ENCODE data around the gene BACH2. TPM values are rescaled to one million over a fixed set of nuclear protein-coding genes. Genes with fewer than 3 reads are reported as not detected.

Gene BACH2
- total RNA-seq, 1 experiment from 2014 or later, result 3.3 TPM

- no peak for TF ChIP-seq CTCF (IDR thresholded peaks at IDR 0.05 in 2 of 3, conservative IDR thresholded peaks at IDR 0.05 in 1 of 3; ENCODE audit: borderline replicate concordance in 1 of 3, insufficient read depth in 1 of 3, low read depth in 2 of 3, low read length in 2 of 3)
- no peak for TF ChIP-seq EGR1 (IDR thresholded peaks at IDR 0.05; ENCODE audit: low read depth)
- TF ChIP-seq MAX (IDR thresholded peaks at IDR 0.05), result no peak
These were observed 80.3 kb downstream of the BACH2 start (continued) for GRCh38 chr6:90216072-90216977.

- no peaks in the 10 kb centered on the region for H3K36me3 ChIP-seq (ENCODE audit: control insufficient read depth in 1 of 2, insufficient read depth in 2 of 2, low read length in 2 of 2)
- no peaks in the 10 kb centered on the region for H3K27me3 ChIP-seq (ENCODE audit: insufficient read depth, low read length)
- ChIA-PET POLR2A (no interaction called here), RAD21 (ENCODE audit: low non-redundant PET in 1 of 2, low total read pairs in 2 of 2, uncharacterized antibody in 2 of 2, unreplicated experiment in 2 of 2) (no interaction called here), CTCF (no interaction called here)
- H3K27ac ChIP-seq (ENCODE audit: low read depth, low read length), result no peak overlapping the region
- no peaks in the 10 kb centered on the region for H3K9me2 ChIP-seq (ENCODE audit: insufficient read depth)
- H3K4me3 ChIP-seq (replicated peaks in 1 of 2; ENCODE audit: low read depth in 1 of 2, low read length in 2 of 2), result no peak overlapping the region
- H2AFZ ChIP-seq (ENCODE audit: low read depth, low read length, poor library complexity, severe bottlenecking), result no peak overlapping the region
- DNase-seq (ENCODE audit: low read depth, low spot score) (no peak), ATAC-seq (no peak)
- intact Hi-C loops (cut with micrococcal nuclease), result loop anchor here (10.0 kb wide), 1 partner anchor 180 kb away; no protein-coding TSS in a partner anchor
- H4K20me1 ChIP-seq (ENCODE audit: insufficient read depth), result no peaks in the 10 kb centered on the region
- H3K4me1 ChIP-seq (ENCODE audit: control insufficient read depth in 1 of 2, insufficient read depth in 2 of 2, low read length in 2 of 2), result peaks cover 33 to 46% of the 10 kb centered on the region in 2 experiments
- H3K79me2 ChIP-seq (ENCODE audit: insufficient read depth, low read length), result no peaks in the 10 kb centered on the region
- H3K9me3 ChIP-seq (ENCODE audit: control insufficient read depth in 1 of 2, insufficient read depth in 1 of 2, low read depth in 1 of 2, low read length in 2 of 2), result no peaks in the 10 kb centered on the region
- no peak overlapping the region for H3K4me2 ChIP-seq (ENCODE audit: low read length)
- no TSS peak for BruUV-seq (replicated peaks)
- H3K9ac ChIP-seq (ENCODE audit: low read length), result no peak overlapping the region
- TF ChIP-seq ELF1 (IDR thresholded peaks at IDR 0.05; ENCODE audit: borderline replicate concordance, low read depth) (no peak), CEBPB (IDR thresholded peaks at IDR 0.05; ENCODE audit: low read depth) (no peak), SIN3A (IDR thresholded peaks at IDR 0.05; ENCODE audit: low read depth) (no peak), ZNF274 (IDR thresholded peaks at IDR 0.05; ENCODE audit: low read depth, low read length) (no peak), JUND (IDR thresholded peaks at IDR 0.05) (no peak), RAD21 (IDR thresholded peaks at IDR 0.05; ENCODE audit: low read depth) (no peak), ATF3 (IDR thresholded peaks at IDR 0.05) (no peak), ZFX (IDR thresholded peaks at IDR 0.05) (no peak), MAX (IDR thresholded peaks at IDR 0.05) (no peak), POLR2AphosphoS5 (IDR thresholded peaks at IDR 0.05; ENCODE audit: low read depth, low read length) (no peak), EGR1 (IDR thresholded peaks at IDR 0.05; ENCODE audit: low read depth) (no peak), POLR2A (IDR thresholded peaks at IDR 0.05; ENCODE audit: borderline replicate concordance, extremely low read depth, insufficient read depth, insufficient read length) (no peak), ZBTB33 (IDR thresholded peaks at IDR 0.05; ENCODE audit: extremely low read depth, insufficient replicate concordance, low read length) (no peak), EZH2 (IDR thresholded peaks at IDR 0.05) (no peak), EZH2phosphoT487 (IDR thresholded peaks at IDR 0.05; ENCODE audit: borderline replicate concordance) (no peak), SRF (IDR thresholded peaks at IDR 0.05; ENCODE audit: low read depth) (no peak)
These were observed 81.7 kb downstream of the BACH2 start for GRCh38 chr6:90214966-90215365.

Data from HCT116 (cell line).